HG03378 (cell line): ENCODE measurements around the gene LMNTD2.

Source experiments
- ATAC-seq: cut with Tn5 transposase; IDR thresholded peaks from one replicate; pipeline ENCODE4 v1.9.1; 2021; ENCODE audit warnings: mild to moderate bottlenecking, moderate library complexity; ENCODE audit not compliant: unreplicated experiment

Gene LMNTD2

GRCh38 chr11:568306-569157, 8.0 kb upstream of the LMNTD2 start:
- peak; percentile 68 for ATAC-seq

- no peak for ATAC-seq
These were observed 7.2 kb upstream of the LMNTD2 start for GRCh38 chr11:567629-568292.

DNA sequence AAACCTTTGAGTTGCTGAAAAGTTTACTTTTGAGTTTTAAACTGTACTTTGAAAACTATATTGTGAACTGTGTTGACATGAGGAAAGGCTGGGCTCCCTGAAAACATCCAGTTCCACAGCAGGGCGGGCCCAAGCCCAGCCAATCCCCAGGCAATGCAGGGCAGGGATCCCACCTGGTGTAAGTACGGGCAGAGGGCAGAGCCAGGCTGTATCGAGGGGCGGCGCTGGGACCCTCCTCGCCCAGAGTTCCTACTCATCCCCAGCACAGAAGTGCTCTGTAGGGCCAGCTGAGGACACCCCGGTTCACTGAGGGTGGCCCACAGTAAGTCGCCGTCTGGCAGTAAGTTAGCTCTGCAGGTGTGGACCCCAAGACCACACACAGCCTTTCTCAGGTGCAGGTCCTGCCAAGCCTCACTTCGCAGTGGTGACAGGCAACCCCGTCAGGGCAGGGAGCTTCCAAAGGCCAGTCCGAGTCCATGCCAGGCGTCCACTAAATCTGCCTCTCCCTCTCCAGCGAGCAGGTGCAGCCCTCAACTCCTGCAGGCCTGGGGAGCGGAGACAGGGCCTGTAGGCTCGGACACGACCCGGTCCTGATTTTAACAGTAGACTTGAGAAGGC, 6.6 kb upstream of the LMNTD2 start:
- no peak for ATAC-seq

DNA sequence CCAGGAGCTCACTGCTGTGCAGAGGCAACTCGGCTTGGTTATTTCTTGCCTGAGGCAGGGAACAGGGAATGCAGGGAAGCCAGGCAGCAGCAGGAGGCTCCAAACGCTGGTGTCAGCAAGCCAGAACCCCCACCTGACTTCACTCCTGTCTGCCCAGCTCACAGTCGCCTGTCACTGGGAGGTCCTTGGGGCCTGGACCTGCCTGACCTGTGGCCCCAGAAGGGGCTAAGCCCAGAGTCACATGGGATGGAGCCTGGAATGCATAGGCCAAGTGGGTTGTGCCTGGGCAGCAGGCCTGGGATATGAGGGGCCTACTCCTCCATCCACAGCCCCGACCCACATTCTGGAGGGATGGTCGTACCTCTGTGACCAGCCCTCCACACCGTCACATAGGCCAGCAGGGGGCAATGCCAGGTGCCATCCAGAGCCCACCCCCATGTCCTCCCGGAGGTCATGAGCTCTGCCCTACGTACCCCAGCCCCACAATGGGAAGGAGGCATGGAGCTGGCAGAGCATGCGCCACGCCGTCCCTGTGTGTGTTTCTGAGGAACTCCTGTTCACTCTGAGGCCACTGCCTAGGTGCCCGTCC, 5.5 kb upstream of the LMNTD2 start:
- ATAC-seq, result no peak

DNA sequence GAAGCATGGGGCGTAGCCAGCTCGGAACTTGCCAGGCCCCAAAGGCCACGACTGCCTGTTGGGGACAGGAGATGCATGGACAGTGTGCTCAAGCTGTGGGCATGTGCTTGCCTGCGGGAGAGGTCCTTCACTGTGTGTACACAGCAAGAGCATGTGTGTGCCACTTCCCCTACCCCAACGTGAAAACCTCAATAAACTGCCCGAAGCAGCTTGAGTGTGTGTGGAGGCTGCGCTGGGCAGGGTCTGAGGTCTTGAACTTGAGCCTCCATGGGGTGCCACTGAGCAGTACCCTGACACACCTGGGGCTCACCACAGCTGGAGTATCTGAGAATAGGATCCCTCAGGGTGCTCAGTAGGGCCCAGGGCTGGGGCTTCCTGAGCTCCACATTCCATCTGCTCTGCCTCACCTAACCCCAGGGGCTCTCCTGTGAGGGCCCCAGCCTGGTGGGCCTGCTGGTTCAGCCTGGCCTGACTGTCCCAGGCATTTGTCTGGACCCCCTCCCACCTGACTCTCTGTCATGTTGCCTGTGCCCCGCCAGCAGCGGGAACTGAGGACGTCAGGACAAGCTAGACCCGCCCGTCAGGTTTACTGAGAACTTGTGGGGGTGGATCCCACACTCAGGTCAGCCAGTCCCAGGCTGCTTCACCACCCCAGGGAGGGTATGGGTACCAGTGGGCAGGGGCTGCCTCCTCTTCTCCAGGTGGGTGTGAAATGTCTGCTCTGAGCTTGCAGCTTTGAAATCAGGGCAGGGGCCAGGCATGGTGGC, 3.5 kb upstream of the LMNTD2 start:
- no peak for ATAC-seq

DNA sequence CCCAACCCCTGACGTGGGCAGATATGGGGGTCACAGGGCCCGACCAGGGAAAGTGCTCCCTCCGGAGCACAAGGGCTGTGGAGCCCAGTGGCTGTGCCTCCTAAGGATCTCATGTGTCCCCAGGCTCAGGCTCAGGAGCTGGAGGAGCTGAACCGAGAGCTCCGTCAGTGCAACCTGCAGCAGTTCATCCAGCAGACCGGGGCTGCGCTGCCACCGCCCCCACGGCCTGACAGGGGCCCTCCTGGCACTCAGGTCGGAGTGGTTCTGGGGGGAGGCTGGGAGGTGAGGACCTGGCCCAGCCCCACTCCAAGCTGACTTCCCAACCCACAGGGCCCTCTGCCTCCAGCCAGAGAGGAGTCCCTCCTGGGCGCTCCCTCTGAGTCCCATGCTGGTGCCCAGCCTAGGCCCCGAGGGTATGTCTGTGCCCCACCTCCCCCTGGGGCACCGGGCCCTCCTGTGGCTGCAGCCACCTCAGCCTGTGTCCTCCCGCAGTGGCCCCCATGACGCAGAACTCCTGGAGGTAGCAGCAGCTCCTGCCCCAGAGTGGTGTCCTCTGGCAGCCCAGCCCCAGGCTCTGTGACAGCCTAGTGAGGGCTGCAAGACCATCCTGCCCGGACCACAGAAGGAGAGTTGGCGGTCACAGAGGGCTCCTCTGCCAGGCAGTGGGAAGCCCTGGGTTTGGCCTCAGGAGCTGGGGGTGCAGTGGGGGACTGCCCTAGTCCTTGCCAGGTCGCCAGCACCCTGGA, 2.7 kb upstream of the LMNTD2 start:
- no peak for ATAC-seq

DNA sequence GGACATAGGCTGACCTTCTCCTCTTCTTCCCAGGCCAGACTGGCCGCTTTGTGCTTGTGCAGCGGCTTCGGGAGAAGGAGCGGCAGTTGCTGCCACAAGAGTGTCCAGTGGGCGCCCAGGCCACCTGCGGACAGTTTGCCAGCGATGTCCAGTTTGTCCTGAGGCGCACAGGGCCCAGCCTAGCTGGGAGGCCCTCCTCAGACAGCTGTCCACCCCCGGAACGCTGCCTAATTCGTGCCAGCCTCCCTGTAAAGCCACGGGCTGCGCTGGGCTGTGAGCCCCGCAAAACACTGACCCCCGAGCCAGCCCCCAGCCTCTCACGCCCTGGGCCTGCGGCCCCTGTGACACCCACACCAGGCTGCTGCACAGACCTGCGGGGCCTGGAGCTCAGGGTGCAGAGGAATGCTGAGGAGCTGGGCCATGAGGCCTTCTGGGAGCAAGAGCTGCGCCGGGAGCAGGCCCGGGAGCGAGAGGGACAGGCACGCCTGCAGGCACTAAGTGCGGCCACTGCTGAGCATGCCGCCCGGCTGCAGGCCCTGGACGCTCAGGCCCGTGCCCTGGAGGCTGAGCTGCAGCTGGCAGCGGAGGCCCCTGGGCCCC, 1.6 kb upstream of the LMNTD2 start:
- no peak for ATAC-seq

DNA sequence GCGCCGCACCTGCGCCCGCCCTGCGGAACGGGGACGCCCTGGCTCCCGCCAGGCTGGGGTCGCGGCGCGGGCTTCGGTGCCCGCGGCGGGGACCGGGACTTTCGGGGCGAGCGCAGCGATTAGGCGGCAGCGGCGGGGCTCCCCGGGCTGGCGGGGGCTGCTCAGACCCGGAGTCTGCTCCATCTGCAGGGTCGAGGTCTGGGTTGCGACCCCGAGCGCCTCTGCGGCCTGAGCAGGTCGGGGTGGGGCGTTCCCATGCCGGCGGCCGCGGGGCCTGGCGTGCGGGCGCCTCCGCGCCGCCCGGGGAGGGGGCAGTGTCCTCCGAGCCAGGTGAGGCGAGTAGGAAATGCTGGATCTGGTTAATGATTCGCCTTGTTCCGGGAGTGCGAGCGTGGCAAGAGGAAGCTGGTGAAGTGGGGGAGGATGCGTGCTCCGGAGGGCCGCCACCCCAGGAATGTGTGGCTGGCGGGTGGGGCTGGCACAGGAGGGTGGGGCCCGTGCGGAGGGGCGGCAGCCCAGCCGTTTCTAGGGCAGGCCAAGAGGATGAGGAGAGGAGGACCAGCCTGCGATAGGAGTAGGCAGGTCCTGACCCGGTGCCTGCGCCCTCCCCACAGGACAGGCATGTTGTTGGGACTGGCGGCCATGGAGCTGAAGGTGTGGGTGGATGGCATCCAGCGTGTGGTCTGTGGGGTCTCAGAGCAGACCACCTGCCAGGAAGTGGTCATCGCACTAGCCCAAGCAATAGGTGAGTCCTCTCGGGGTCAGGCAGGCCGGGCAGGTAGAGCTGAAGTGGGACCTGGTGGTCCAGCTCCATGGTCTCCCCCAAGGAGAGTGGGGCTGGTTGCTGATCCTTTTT, 838 bp upstream of the LMNTD2 start:
- no peak for ATAC-seq

GRCh38 chr11:559712-560304, 730 bp downstream of the LMNTD2 start:
- ATAC-seq, result no peak

- no peak for ATAC-seq
These were observed 1.4 kb downstream of the LMNTD2 start for GRCh38 chr11:559020-559620.

GRCh38 chr11:558503-558902, 2.0 kb downstream of the LMNTD2 start:
- no peak for ATAC-seq

DNA sequence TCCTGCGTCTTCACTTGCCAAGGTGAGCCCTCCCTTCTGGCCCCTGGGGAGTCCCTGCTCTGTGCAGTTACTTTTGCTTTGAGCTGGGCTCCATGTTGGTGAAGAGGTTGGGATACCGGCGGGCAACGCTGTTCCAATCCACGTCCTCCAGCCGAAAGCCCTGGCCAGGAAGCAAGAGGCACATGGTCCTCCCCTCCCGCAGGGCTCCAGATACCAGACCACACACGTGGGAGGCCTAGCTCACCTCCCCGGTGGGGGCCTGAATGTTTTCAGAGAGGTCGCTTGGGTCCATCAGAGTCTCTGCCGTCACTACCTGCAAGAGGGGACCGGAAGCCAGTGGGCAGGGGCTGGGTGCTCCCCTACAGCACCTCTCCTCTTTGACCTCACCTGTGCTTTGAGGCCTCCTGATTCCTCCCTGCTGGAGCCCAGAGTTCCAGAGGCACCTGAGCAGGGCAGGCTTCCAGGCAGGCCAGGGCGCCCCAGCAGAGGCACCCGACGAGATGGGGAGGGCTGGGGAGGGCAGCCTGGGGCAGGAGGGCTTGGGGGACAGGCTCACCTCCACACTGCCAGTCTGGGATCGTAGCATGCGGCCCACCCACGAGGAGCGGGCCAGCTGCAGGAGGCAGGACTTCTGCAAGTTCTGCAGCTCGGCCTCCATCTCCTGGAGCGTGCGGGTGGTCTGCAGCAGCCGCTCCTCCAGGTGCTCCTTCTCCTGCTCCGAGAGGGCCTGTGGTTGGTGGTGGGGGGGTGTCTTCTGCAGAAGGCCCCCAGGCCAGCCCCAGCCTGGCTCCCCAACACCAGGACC, 3.0 kb downstream of the LMNTD2 start:
- ATAC-seq, result no peak

DNA sequence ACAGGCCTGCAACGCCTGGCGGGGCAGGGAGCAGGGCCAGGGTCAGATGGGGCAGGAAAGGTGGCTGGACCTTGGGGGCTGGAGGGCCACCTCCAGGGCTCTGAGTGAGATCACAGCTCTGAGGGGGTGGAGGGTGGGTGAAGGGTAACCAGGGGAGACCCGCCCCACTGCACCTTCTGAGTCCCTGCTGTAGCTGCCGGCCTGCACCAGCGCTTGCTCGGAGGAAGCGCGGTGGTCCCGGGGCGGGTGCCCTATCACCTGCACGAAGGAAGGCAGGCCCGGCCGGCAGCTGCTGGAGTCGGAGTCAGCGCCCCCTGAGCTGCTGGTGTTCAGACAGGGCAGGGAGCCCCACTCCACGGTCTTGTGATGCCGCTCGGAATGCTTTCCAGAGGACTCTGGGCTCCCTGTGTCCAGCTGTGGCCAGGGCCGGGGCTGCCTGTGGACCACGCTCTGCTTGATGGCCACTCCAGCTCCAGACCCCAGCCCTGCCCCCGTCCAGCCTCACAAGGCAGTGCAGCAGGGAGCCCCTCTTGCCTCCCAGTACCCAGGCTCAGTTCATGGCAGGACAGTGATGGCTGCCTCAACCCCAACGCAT, 3.8 kb downstream of the LMNTD2 start:
- ATAC-seq, result no peak

DNA sequence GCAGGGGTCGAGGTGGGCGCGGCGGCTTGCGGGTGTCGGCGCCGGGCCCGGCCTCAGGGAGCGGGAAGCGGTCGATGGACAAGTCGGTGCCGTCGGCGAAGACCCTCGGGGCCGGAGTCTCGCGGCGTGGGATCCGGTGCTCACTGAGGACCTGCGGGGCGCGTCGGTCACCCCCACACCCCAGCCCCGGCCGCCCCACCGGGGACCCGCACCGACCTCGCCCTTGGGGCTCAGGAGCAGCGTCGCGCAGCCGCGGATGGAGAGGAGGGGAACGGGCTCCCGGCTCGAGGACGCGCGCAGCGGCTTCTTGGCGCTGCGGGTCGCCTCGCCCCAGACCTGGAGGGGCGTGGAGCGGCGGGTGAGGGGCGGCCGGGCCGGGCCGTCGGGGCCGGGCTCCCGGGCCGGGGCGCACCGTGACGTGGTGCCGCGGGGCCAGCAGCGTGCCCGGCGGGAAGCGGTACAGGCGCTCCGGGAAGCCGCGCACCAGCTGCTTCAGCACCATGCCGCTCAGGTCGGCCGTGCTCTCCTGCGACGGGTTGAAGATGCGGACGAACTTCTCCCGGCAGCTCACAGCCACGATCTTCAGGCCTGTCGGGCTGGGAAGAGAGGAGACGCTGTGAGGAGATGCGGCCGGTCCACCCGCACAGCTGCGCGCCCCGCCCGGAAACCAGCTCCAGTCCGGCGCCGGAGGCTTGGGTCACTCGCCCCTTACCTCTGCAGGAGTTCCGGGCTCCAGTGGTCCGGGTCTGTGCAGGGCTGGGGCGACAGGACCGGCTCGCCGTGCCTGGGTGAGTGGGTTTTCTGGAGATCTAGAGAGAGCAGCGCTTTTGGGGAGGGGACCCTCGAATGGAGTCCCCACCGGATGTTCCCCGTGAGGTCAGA, 4.5 kb downstream of the LMNTD2 start:
- no peak for ATAC-seq

- ATAC-seq, result no peak
These were observed 5.2 kb downstream of the LMNTD2 start for GRCh38 chr11:555227-555779.
